ENCODE results near the gene SEC31B. TPM values are rescaled to one million over a fixed set of nuclear protein-coding genes. Genes with fewer than 3 reads are reported as not detected.

Gene SEC31B
- total and polyA plus RNA-seq, 2 of the 8 experiments (the other 6 are each of a cell fraction or from before 2014, with no cell fraction given) = 4.1 to 5.3 TPM

DNA sequence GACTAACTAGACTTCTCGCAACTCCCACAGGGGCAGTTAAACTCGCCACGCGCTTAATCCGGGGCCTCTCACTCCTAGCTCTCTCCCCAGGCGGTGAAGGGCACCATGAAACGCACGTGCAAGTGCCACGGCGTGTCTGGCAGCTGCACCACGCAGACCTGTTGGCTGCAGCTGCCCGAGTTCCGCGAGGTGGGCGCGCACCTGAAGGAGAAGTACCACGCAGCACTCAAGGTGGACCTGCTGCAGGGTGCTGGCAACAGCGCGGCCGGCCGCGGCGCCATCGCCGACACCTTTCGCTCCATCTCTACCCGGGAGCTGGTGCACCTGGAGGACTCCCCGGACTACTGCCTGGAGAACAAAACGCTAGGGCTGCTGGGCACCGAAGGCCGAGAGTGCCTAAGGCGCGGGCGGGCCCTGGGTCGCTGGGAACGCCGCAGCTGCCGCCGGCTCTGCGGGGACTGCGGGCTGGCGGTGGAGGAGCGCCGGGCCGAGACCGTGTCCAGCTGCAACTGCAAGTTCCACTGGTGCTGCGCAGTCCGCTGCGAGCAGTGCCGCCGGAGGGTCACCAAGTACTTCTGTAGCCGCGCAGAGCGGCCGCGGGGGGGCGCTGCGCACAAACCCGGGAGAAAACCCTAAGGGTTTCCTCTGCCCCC is 37.4 kb downstream of the SEC31B start (continued):
- TF ChIP-seq POLR2A (IDR thresholded peaks at IDR 0.05; ENCODE audit: control extremely low read depth in 1 of 2, low read depth in 2 of 2, low read length in 2 of 2) (peak in 1 of 2 experiments; percentile 51; a peak in 1 of 3 replicates), KDM1A (IDR thresholded peaks at IDR 0.05; ENCODE audit: borderline replicate concordance, low read length) (no peak), MAFK (IDR thresholded peaks at IDR 0.05; ENCODE audit: low read depth, low read length) (no peak), TBP (IDR thresholded peaks at IDR 0.05; ENCODE audit: low read depth, low read length) (peak; percentile 58), CHD2 (IDR thresholded peaks at IDR 0.05; ENCODE audit: low read length) (no peak), GABPA (IDR thresholded peaks at IDR 0.05; ENCODE audit: borderline replicate concordance, insufficient read depth, low read length) (peak; percentile 66; the same call in 1 of the 2 replicates), RAD21 (IDR thresholded peaks at IDR 0.05 in 1 of 2, conservative IDR thresholded peaks at IDR 0.05 in 1 of 2; ENCODE audit: low read depth in 2 of 2, low read length in 2 of 2) (peak; percentile 63 to 69), POLR2AphosphoS5 (IDR thresholded peaks at IDR 0.05; ENCODE audit: low read depth, low read length) (0 out of 2 replicates have a peak, but pooled peaks have one; percentile 45), TAF7 (optimal IDR thresholded peaks at IDR 0.05; ENCODE audit: borderline replicate concordance, low read depth, low read length) (peak; percentile 19), KDM4A (IDR thresholded peaks at IDR 0.05; ENCODE audit: low read depth, low read length, severe bottlenecking) (peak; percentile 56)
- TF ChIP-seq, protein P1, sequence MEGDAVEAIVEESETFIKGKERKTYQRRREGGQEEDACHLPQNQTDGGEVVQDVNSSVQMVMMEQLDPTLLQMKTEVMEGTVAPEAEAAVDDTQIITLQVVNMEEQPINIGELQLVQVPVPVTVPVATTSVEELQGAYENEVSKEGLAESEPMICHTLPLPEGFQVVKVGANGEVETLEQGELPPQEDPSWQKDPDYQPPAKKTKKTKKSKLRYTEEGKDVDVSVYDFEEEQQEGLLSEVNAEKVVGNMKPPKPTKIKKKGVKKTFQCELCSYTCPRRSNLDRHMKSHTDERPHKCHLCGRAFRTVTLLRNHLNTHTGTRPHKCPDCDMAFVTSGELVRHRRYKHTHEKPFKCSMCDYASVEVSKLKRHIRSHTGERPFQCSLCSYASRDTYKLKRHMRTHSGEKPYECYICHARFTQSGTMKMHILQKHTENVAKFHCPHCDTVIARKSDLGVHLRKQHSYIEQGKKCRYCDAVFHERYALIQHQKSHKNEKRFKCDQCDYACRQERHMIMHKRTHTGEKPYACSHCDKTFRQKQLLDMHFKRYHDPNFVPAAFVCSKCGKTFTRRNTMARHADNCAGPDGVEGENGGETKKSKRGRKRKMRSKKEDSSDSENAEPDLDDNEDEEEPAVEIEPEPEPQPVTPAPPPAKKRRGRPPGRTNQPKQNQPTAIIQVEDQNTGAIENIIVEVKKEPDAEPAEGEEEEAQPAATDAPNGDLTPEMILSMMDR (IDR thresholded peaks at IDR 0.05; ENCODE audit: control extremely low read depth in 1 of 3, insufficient read depth in 1 of 3, low read depth in 1 of 3, low read length in 3 of 3) = peak; percentile 78 to 85 (median 82)
- TF ChIP-seq, protein P2, sequence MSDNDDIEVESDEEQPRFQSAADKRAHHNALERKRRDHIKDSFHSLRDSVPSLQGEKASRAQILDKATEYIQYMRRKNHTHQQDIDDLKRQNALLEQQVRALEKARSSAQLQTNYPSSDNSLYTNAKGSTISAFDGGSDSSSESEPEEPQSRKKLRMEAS (IDR thresholded peaks at IDR 0.05) = peak; percentile 74

Data from H1 (cell line).